HG02884 (cell line): ENCODE measurements around the gene APCDD1L.

ENCODE experiments used
- ATAC-seq: cut with Tn5 transposase; IDR thresholded peaks from one replicate; pipeline ENCODE4 v1.9.1; 2021; ENCODE audit warnings: mild to moderate bottlenecking, moderate library complexity; ENCODE audit not compliant: unreplicated experiment

The APCDD1L gene

GRCh38 chr20:58469616-58470015 lies 45.6 kb downstream of the APCDD1L start:
- ATAC-seq, result no peak

- ATAC-seq, result no peak
Observed at GRCh38 chr20:58467572-58468527, 47.3 kb downstream of the APCDD1L start.

GRCh38 chr20:58466729-58467571 lies 48.2 kb downstream of the APCDD1L start:
- ATAC-seq, result no peak

- no peak for ATAC-seq
Observed at GRCh38 chr20:58466095-58466708, 49.0 kb downstream of the APCDD1L start.

- ATAC-seq, result no peak
Observed at GRCh38 chr20:58464838-58465237, 50.4 kb downstream of the APCDD1L start.

- no peak for ATAC-seq
Observed at GRCh38 chr20:58463256-58463655, 51.9 kb downstream of the APCDD1L start.

- no peak for ATAC-seq
Observed at GRCh38 chr20:58461899-58462298, 53.3 kb downstream of the APCDD1L start.

GRCh38 chr20:58461104-58461503 lies 54.1 kb downstream of the APCDD1L start:
- ATAC-seq, result no peak

GRCh38 chr20:58459058-58459750 lies 56.0 kb downstream of the APCDD1L start:
- peak; percentile 34 for ATAC-seq

GRCh38 chr20:58458342-58459057 lies 56.7 kb downstream of the APCDD1L start:
- peak; percentile 90 for ATAC-seq

GRCh38 chr20:58457083-58457695 lies 58.0 kb downstream of the APCDD1L start:
- ATAC-seq, result no peak

GRCh38 chr20:58454460-58454859 lies 60.7 kb downstream of the APCDD1L start:
- ATAC-seq, result no peak

- no peak for ATAC-seq
Observed at GRCh38 chr20:58453391-58453790, 61.8 kb downstream of the APCDD1L start.

GRCh38 chr20:58452667-58453255 lies 62.4 kb downstream of the APCDD1L start:
- no peak for ATAC-seq

GRCh38 chr20:58450254-58450653 lies 64.9 kb downstream of the APCDD1L start:
- ATAC-seq, result peak; percentile 53

GRCh38 chr20:58449681-58450221 lies 65.4 kb downstream of the APCDD1L start:
- ATAC-seq, result no peak

- ATAC-seq, result no peak
Observed at GRCh38 chr20:58448958-58449357, 66.2 kb downstream of the APCDD1L start.

- ATAC-seq, result peak; percentile 55
Observed at GRCh38 chr20:58447511-58448391, 67.4 kb downstream of the APCDD1L start.
